AG09319 (cell line): ENCODE measurements around the gene PROC.
"Not testable (repeated sequence)": the region's sequence is repeated elsewhere in the genome, so short reads cannot be mapped to it uniquely, and the experiment has no call there.

ENCODE experiments used
- DNase-seq: peaks from one replicate; pipeline ENCODE4 v3.0.0-alpha.2; 2010; ENCODE audit warnings: low read depth; ENCODE audit errors: extremely low read depth
- TF ChIP-seq, protein P1 (sequence below): IDR thresholded peaks from 2 replicates; pipeline ENCODE4 v1.5.1; 2011; ENCODE audit warnings: low read depth, mild to moderate bottlenecking, inconsistent platforms, low read length, moderate library complexity

Gene PROC

DNA sequence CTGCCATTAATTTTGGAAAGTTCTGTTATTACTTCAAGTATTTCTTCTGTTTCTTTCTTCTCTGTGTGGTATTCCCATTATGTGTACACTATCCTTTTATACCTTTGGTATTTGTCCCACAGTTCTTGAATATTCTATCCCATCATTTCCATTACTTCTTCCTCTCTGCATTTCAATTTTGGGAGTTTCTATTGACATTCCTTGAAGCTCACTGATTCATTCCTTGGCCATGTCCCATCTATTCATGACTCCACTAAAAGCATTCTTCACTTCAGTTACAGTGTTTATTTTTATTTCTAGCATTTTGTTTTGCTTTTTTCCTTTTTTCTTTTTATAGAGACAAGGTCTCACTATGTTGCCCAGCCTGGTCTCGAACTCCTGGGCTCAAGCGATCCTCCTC is 30.3 kb downstream of the PROC start:
- DNase-seq, result peak; percentile 15

DNA sequence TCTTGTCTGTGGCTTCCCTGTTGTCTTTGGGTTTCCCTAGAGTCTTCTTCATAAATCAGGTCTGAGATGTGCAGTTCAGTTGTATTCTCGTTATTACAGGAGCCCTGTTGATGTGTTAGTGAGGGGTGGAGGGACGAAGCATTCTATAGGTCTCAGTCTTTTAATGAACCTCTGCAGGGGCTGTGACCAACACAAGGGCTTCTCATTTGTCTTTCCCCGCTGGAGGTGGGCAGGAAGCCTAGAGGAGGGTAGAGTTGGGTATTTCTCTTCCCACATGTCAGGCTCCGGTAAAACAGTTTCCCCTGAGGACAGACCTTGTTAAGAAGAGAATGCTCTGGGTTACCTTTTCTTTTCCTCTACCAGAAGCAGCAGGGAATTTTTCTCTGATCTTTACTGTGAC is 31.2 kb downstream of the PROC start:
- DNase-seq, result no peak

More for the DNA sequence above, 30.3 kb downstream of the PROC start:
- TF ChIP-seq, protein P1, sequence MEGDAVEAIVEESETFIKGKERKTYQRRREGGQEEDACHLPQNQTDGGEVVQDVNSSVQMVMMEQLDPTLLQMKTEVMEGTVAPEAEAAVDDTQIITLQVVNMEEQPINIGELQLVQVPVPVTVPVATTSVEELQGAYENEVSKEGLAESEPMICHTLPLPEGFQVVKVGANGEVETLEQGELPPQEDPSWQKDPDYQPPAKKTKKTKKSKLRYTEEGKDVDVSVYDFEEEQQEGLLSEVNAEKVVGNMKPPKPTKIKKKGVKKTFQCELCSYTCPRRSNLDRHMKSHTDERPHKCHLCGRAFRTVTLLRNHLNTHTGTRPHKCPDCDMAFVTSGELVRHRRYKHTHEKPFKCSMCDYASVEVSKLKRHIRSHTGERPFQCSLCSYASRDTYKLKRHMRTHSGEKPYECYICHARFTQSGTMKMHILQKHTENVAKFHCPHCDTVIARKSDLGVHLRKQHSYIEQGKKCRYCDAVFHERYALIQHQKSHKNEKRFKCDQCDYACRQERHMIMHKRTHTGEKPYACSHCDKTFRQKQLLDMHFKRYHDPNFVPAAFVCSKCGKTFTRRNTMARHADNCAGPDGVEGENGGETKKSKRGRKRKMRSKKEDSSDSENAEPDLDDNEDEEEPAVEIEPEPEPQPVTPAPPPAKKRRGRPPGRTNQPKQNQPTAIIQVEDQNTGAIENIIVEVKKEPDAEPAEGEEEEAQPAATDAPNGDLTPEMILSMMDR, result no peak

DNA sequence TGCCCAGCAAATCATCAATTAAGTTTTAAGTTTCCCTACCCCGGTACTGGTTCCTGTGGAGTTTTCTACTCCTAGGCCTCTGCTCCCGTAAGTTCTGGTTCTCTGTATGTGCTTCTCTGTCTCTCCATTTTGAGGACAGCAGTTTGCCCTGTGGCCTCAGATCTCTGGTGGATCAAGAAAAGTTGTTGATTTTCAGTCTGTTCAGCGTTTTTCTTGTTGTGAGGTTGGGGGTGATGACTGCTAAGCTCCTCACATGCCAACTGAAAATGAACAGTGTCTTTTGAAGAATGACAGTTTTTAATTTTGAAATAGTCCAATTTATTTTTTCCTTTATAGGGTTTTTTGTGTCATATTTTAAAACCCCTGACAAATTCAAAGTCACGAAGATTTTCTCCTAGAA is 31.7 kb downstream of the PROC start:
- TF ChIP-seq, protein P1, result no peak
- DNase-seq, result no peak

More for the DNA sequence above, 31.2 kb downstream of the PROC start:
- TF ChIP-seq, protein P1, result no peak

DNA sequence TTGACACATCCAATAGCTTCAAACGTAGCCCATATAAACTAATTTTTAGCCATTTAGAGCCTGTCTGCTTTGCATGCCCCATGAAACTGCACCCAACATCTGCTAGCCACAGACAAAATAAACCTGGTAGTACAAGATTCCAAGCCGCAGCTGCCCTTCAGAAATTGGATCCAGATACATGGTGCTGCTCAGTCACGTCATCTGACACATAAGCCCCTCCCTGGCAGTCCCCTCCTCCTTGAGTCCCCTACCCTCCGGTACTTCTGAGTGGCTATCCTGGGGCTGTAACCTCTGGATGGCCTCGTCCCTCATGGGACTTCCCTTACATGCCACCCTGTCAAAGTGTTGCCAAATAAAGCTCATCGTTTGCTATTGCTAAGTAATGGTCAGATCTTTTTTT is 33.8 kb downstream of the PROC start:
- DNase-seq, result peak; percentile 19
- TF ChIP-seq, protein P1, result no peak

DNA sequence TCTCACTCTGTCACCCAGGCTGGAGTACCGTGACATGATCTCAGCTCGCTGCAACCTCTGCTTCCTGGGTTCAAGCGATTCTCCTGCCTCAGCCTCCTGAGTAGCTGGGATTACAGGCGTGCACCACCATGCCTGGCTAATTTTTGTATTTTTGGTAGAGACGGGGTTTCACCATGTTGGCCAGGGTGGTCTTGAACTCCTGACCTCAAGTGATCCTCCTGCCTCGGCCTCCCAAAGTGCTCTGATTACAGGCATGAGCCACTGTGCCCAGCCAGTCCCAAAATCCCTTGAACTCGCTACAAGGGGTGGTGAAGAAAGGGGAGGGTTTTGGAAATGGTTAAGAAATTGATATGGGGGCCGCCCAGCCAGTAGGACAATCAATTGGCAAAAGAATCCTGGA is 34.2 kb downstream of the PROC start:
- DNase-seq, result not testable (repeated sequence)

DNA sequence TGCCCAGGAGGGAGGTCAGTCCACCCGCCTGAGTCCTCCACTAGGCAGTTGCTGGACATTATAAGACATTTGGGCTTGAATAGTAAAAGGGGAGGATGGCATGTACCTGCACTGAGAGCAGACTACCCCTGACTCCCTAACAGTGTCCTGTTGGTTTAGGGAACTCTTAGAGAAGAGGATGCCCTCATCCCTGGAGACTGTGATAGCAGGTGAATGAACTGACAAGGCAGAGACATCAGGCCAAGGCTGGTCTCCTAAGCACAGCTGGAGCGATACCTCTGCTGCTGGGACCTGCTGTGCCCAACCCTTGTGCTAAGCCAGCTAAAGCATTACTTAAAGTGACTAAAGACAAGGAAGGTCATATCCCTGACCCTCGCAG is 34.8 kb downstream of the PROC start:
- DNase-seq, result no peak
- TF ChIP-seq, protein P1, result no peak

DNA sequence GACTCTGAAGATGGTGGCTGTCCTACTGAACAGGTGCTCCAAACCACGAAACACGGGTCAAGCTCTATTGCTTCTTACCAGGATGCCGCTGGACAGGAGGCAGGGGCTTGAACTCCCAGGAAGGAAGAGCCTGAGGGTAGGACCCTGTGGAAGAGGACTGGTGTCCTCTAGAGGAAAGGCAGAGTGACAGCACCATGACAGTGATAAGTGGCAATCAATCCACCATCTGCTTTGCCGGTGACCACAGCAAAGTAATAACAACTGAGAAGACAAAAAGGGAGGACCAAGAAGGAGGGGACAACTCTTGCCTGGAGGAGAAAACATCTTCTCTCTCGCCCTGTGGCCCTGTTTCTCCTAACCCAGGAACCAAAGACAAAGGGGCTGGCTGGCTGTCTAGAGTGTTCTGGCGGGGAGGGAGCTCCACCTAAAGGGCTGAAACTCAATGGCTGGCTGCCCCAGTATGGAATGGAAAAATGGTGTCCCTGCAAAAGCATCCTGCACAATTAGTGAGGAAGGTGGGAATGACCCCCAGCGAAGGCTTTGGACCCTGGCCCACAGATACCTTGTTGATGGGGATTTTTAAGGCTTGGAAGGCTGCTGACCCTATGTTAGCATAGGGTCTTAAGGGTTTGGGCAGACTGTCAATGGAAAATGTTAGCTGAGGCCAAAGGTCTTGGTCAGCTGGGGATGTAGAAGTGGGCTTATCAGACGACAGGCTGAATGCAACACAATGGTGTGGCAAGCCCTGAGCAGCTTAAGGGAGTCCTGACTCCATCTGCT is 35.4 kb downstream of the PROC start:
- DNase-seq, result no peak
- TF ChIP-seq, protein P1, result no peak
